Stomach (tissue), 4 donors: Measurements from ENCODE around the gene NBEAL2.

Experiments
- CTCF ChIP-seq, 7 experiments: fragments of 450-650 bp in 4 of 7; fragments of 200-600 bp in 3 of 7; sonication (generic) in 3 of 7; IDR thresholded peaks; one replicate each; pipeline ENCODE4 v1.5.1; 2016 to 2019; ENCODE audit warnings: antibody characterized with exemption in 7 of 7, control low read depth in 2 of 7, mild to moderate bottlenecking in 1 of 7
- EP300 ChIP-seq: sonication (generic); formaldehyde crosslinking; IDR thresholded peaks from one replicate; pipeline ENCODE4 v1.6.1; 2017; ENCODE audit warnings: antibody characterized with exemption
- POLR2A ChIP-seq, 4 donors: fragments of 450-650 bp; IDR thresholded peaks; one replicate each; pipeline ENCODE4 v1.6.1; 2016; ENCODE audit warnings: antibody characterized with exemption in 4 of 4, control low read depth in 2 of 4, mild to moderate bottlenecking in 1 of 4, moderate library complexity in 1 of 4
- POLR2AphosphoS5 ChIP-seq, 3 donors: sonication (generic); formaldehyde crosslinking; IDR thresholded peaks; one replicate each; pipeline ENCODE4 v1.6.1; 2016; ENCODE audit warnings: antibody characterized with exemption in 3 of 3

DNA sequence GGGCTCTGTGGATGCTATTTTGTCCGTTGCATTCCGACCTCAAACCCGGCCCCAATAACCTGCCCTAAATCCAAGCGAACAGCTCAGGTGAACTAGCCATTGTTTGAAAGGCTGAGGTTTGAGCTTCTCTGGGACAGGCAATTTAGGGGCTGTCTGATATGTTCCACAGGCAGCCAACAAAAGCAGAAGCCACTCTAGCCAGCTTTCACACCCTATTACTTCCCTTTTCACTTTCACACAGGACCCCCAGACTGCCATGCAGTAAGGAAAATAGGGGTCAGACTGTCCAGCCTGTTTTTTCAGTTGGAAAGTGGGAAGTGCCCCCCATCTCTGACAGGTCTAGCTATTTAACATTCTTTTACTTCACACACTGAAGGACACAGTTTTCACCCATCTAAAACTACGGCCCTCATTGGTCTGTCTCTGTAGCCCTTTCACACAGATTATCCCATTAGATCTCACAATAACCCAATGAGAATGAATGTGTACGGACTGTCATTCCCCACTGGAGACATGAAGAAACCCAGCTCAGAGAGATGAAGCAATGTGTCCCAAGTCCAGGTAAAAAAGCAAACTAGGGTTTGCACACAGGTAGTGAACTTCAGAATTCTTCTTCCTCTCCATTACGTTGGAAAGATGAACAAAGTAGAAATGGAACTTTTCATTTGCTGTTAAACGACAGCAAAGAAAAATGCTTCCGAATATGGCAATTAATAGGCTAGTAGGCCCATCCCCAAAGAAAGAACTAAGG, 4.9 kb upstream of the NBEAL2 start:
- TF ChIP-seq POLR2A (IDR thresholded peaks at IDR 0.05) (no peak), CTCF (IDR thresholded peaks at IDR 0.05) (no peak), POLR2AphosphoS5 (IDR thresholded peaks at IDR 0.05) (no peak), EP300 (no peak)
